ENCODE measurements around the gene TARS3. TPM values are rescaled to one million over a fixed set of nuclear protein-coding genes. Genes with fewer than 3 reads are reported as not detected.

Gene TARS3
- total and polyA plus RNA-seq, 8 donors: 9.3 to 30.2 (median 26.1) TPM

DNA sequence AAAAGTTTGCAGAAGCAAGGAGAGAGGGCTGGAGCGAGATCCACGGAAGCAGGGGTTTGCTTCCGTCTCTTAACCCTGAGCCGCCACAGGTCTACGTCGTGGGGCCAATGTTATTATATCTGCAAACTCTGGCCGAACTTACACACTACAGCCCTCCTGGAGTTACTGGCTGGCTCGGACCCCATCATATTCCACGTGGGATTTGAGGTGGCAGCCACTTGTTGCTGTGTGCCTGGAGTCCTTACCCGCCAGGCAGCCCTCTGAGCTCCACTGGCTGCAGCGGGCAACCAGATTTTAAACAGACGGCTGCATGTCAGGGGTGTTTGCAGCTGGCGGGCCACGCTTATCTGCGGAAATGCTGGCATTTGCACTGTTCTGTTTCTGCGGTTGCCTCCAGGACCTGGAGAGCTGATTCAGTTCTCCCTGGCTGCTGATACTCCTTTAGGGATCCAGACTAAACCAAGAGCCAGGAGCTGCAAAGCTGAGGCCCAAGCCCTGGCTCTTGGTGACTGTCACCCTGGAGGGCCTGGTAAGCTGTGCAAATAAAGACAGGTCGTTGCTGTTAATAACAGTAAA, 106.8 kb downstream of the TARS3 start:
- intact Hi-C loops (cut with DNase I): no loop called here
- Histone ChIP-seq H3K36me3 (no peaks in the 10 kb centered on the region), H3K4me3 (no peak overlapping the region), H3K4me1 (peaks cover 0 to 6% of the 10 kb centered on the region in 2 donors), H3K27ac (no peak overlapping the region), H3K27me3 (no peaks in the 10 kb centered on the region), H3K9me3 (no peaks in the 10 kb centered on the region)
- DNase-seq (peak in 1 of 4 donors; percentile 50), ATAC-seq (no peak)
- TF ChIP-seq, protein P1, sequence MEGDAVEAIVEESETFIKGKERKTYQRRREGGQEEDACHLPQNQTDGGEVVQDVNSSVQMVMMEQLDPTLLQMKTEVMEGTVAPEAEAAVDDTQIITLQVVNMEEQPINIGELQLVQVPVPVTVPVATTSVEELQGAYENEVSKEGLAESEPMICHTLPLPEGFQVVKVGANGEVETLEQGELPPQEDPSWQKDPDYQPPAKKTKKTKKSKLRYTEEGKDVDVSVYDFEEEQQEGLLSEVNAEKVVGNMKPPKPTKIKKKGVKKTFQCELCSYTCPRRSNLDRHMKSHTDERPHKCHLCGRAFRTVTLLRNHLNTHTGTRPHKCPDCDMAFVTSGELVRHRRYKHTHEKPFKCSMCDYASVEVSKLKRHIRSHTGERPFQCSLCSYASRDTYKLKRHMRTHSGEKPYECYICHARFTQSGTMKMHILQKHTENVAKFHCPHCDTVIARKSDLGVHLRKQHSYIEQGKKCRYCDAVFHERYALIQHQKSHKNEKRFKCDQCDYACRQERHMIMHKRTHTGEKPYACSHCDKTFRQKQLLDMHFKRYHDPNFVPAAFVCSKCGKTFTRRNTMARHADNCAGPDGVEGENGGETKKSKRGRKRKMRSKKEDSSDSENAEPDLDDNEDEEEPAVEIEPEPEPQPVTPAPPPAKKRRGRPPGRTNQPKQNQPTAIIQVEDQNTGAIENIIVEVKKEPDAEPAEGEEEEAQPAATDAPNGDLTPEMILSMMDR (IDR thresholded peaks at IDR 0.05): no peak

- no peaks in the 10 kb centered on the region for H3K36me3 ChIP-seq
These were observed 108.1 kb downstream of the TARS3 start for GRCh38 chr15:101615986-101616848.

GRCh38 chr15:101615414-101615985, 108.8 kb downstream of the TARS3 start:
- Histone ChIP-seq H3K27me3 (no peaks in the 10 kb centered on the region), H3K4me1 (peaks cover 0 to 6% of the 10 kb centered on the region in 2 donors), H3K27ac (no peak overlapping the region), H3K9me3 (no peaks in the 10 kb centered on the region), H3K36me3 (no peaks in the 10 kb centered on the region), H3K4me3 (no peak overlapping the region)
- TF ChIP-seq, protein P1 (IDR thresholded peaks at IDR 0.05): no peak
- ATAC-seq: peak; percentile 9
- DNase-seq: peak in 1 of 4 donors; percentile 79
- intact Hi-C loops (cut with DNase I): no loop called here

More at GRCh38 chr15:101615986-101616848, 108.1 kb downstream of the TARS3 start:
- ATAC-seq: peak; percentile 81
- TF ChIP-seq, protein P1 (IDR thresholded peaks at IDR 0.05): no peak
- DNase-seq: peak; percentile 56 to 80 (median 64)
- Histone ChIP-seq H3K4me3 (peak overlapping the region in 1 of 2 donors; percentile 9), H3K27me3 (no peaks in the 10 kb centered on the region), H3K4me1 (peaks cover 0 to 6% of the 10 kb centered on the region in 2 donors), H3K27ac (no peak overlapping the region), H3K9me3 (no peaks in the 10 kb centered on the region)
- intact Hi-C loops (cut with DNase I): no loop called here

- peaks cover 0 to 6% of the 10 kb centered on the region in 2 donors for H3K4me1 ChIP-seq
- ATAC-seq (no peak), DNase-seq (peak in 1 of 4 donors; percentile 29)
- no peaks in the 10 kb centered on the region for H3K9me3 ChIP-seq
- no peaks in the 10 kb centered on the region for H3K36me3 ChIP-seq
- H3K27me3 ChIP-seq: no peaks in the 10 kb centered on the region
- intact Hi-C loops (cut with DNase I): no loop called here
- H3K27ac ChIP-seq: no peak overlapping the region
- no peak overlapping the region for H3K4me3 ChIP-seq
- TF ChIP-seq, protein P1 (IDR thresholded peaks at IDR 0.05): no peak
These were observed 109.5 kb downstream of the TARS3 start for GRCh38 chr15:101614761-101615160.

Data from left lung (tissue), 10 donors.